ENCODE measurements around the gene BNIP5. TPM values are rescaled to one million over a fixed set of nuclear protein-coding genes. Genes with fewer than 3 reads are reported as not detected.
A peak's percentile ranks its signal among the peaks of the same experiment; 100 is the strongest.

The BNIP5 gene
- total RNA-seq, 1 experiment from 2014 or later = not detected

DNA sequence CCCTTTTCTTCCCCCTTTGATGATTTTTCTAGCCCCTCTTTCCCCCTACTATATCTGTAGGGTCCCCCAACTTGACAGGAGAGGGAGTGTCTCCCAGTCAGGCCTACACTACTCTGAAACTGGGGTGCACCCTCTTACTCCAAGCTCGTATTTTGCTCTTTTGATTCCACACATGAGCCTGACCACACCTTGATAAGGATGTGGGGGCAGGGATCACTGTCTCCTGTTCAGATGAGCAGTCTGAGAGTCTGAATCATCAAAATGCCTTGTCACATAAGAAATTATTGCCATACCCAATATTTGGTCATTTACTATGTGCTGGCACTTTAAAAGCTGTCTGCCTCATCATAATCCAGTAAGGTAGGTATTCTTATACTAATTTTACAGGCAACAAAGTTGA lies 50.9 kb downstream of the BNIP5 start:
- in situ Hi-C loops (cut with HindIII; ENCODE audit: low pct_unique_long_range_greater_than_20kb, low sequenced_read_pairs) = no loop called here
- no peak for DNase-seq (ENCODE audit: low read depth, low spot score)

DNA sequence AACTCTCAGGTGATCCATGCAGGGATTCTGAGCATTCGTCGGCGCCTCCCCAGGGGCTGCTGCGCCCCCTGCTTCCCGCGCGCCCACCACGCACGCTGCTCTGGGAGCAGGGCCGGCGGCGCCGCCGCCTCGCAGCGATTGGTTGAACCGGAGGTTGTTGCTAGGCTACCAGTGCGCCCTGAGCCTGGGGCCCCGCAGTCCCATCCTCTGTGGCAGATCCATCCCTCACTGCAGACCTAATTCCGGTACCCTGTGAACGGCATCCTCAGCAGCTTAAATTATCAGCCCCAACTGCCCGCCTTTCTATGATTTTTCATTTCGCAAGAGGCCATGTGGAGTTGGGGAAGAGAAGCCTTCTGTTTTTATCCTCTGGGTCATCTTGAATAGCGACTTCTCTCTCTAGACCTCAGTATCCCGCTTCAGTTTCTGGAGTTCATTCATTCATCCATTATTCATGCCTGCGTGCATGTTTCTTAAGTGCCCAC lies 51.5 kb downstream of the BNIP5 start:
- DNase-seq (ENCODE audit: low read depth, low spot score) = no peak

DNA sequence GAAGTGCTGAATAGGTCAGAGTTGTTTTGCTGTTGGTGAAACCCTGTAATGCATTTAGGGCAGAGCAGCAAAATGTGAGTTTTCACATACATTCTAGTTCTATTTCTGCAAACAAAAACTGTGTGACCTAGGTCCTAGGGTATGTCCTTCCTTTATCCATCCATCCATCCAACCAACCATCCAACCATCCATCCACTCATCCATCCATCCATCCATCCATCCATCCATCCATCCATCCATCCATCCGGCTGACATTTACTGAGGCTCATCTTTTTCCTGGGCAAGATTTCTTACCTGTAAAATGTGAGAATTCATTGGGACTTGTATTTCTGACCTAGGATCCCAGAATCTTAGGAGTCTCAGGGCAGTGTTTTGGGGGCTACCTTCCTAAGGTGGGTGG lies 52.3 kb downstream of the BNIP5 start:
- in situ Hi-C loops (cut with HindIII; ENCODE audit: low pct_unique_long_range_greater_than_20kb, low sequenced_read_pairs) = no loop called here
- DNase-seq (ENCODE audit: low read depth, low spot score) = no peak

More for the DNA sequence above, 51.5 kb downstream of the BNIP5 start:
- in situ Hi-C loops (cut with HindIII; ENCODE audit: low pct_unique_long_range_greater_than_20kb, low sequenced_read_pairs) = no loop called here

DNA sequence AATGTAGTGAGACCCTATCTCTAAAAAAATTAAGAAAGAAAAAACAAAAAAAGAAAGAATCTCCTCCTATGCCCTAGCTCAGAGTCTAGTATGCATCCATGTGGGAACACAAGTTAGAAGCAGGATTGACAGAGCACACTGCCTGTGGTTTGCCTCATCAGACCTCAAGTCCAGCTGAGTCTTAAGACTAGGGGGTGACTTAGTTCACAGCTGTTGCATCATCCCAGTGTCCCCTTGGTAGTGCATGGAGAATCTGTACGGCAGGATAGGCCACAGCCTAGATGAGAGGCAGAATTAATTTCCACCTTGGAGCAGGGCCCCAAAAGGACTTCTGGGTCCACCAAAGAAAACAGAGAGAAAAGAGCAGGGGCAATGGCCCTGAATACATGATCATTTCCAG lies 53.1 kb downstream of the BNIP5 start:
- in situ Hi-C loops (cut with HindIII; ENCODE audit: low pct_unique_long_range_greater_than_20kb, low sequenced_read_pairs) = no loop called here
- no peak for DNase-seq (ENCODE audit: low read depth, low spot score)

DNA sequence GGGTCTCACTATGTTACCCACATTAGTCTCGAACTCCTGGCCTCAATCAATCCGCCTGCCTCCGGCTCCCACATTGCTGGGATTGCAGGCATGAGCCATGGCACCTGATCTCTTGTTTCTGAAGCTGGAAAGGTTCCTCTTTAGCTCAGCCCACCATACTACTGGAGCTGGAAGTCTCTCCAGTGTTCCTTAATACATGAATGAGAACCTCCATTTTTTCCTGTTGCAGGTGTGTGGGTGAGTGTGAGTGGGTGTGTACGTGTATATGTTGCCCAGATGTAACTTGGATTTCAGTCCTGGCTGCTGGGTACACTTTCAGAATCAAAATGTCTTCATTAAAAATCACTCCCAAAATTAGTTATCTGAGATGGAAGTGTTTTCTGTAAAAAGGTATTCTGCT lies 55.7 kb downstream of the BNIP5 start:
- no peak for DNase-seq (ENCODE audit: low read depth, low spot score)
- in situ Hi-C loops (cut with HindIII; ENCODE audit: low pct_unique_long_range_greater_than_20kb, low sequenced_read_pairs) = no loop called here

DNA sequence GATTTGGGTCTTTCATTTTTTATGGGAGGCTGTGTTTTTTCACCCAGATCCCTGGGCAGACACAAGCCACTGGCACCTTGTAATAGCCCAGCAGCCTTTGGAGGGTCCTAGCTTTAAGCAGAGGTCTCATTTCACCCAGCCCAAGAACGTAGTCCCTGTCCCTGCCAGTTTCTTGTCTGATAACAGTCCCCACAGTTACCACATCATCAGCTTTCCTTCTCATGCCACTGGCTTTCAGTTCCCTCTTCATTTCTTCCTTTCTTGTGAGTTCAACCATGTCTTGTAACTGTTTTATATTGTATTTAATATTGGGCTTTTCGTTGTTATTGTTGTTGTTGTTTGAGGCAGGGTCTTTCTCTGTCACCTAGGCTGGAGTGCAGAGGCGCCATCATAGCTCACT lies 56.2 kb downstream of the BNIP5 start:
- DNase-seq (ENCODE audit: low read depth, low spot score) = no peak
- in situ Hi-C loops (cut with HindIII; ENCODE audit: low pct_unique_long_range_greater_than_20kb, low sequenced_read_pairs) = no loop called here

DNA sequence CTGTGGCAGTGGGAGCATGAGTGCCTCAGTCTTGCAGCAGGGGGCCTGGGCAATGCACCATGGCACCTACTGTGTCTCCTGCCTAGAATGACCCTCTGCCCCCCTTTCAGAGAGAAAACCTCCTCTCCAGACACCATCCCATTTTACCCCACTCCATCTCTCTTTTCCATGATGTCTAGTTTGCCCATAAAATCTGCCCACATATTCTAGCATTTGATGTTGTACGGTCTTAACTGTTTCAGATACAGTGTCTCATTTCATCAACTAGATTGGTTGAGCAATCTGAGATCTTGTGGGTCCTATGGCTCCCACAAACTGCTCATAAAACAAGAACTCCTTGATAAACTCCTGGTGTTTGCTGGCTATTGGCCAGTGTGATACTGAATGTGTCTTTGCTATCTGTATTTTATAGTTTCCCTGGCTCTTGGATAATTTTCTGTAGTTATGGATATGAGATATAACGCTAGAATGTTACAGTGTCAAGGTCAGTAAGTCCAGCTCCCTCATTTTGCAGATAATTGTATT lies 58.7 kb downstream of the BNIP5 start:
- in situ Hi-C loops (cut with HindIII; ENCODE audit: low pct_unique_long_range_greater_than_20kb, low sequenced_read_pairs) = no loop called here
- peak; percentile 8 for DNase-seq (ENCODE audit: low read depth, low spot score)

DNA sequence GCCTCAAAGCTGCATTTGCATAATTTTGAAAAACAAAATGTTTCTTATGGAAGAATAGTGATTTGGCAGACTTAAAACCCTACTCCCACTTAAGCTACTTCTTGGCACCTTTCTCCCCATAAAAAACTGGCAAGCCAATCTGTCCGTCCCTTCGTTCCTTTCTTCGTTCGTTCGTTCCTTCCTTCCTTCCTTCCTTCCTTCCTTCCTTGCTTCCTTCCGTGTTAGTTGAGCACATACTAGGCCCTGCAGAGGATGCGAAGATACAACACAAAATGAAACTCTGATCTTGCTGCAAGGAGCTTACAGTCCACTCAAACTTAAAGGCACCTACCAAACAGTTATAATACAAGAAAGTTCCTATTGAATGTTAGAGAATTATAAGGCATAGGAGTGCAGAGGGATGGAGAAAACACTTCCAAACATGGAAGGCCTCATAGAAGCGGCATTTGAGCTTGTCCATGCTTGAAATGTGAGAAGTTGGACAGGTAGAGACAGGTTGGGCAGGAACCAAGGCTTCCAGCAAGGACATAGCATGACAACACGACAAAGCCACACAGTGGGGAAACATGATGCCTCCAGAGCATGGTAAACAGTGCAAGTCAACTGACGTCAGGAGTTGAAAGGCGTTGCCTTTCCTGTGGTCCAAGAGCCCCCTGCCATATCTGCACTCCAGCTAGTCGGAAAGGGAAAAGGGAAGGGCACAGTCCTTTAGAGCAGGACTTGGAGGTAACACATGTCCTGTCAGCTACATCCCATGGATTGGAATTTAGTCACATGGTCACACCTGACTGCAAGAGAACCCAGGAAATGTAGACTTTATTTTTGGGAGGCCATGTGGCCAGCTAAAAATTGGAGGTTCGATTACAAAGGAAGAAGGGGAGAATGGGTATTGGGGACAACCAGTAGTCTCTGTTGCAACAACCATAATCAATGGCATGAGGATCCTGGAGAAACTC lies 59.8 kb downstream of the BNIP5 start:
- DNase-seq (ENCODE audit: low read depth, low spot score) = no peak
- in situ Hi-C loops (cut with HindIII; ENCODE audit: low pct_unique_long_range_greater_than_20kb, low sequenced_read_pairs) = no loop called here

DNA sequence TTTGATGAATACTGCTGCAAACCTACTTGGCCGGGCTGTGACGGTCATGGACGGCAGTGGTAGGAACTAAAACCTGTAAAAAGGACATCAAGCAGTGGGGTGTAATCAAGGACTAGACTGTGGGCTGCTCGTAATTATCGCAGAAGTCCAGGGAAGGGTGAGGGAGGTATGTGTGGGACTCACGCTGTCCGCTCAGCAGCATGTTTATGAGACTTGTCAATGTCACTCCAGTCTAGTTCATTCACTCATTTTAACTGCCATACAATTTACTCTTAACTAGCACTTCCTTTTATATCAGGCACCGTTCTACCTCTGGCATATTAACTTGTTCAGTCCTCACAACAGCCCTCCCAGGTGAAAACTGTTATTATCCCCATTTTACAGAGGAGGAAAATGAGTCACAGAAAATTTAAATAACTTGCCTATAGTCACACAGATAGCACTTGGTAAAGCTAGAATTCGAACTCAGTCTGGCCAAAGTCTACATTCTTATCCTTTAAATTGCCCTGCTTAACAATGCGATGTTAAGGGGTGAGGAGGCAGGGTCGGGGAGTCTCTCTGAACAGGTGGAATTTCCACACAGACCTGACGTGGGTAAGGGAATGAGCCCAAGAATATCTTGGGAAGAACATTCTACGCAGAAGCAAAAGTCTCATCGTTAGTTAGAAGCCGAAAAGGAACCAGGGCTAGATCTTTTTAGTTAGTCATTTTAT lies 62.7 kb downstream of the BNIP5 start:
- DNase-seq (ENCODE audit: low read depth, low spot score) = no peak
- in situ Hi-C loops (cut with HindIII; ENCODE audit: low pct_unique_long_range_greater_than_20kb, low sequenced_read_pairs) = no loop called here

DNA sequence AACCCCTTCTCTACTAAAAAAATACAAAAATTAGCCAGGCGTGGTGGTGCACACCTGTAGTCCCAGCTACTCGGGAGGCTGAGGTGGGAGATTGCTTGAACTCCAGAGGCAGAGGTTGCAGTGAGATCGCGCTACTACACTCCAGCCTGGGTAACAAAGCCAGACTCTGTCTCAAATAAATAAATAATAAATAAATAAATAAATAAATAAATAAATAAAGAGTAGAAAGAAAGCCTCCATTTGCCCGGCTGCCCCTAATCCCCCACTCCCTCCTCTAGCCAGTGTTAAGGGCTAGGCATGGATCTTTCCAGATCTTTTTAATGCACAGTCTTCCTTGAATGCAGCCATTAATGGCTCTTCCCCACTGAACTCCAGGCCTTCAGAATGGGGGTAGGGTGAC lies 63.6 kb downstream of the BNIP5 start:
- in situ Hi-C loops (cut with HindIII; ENCODE audit: low pct_unique_long_range_greater_than_20kb, low sequenced_read_pairs) = no loop called here
- DNase-seq (ENCODE audit: low read depth, low spot score) = no peak

DNA sequence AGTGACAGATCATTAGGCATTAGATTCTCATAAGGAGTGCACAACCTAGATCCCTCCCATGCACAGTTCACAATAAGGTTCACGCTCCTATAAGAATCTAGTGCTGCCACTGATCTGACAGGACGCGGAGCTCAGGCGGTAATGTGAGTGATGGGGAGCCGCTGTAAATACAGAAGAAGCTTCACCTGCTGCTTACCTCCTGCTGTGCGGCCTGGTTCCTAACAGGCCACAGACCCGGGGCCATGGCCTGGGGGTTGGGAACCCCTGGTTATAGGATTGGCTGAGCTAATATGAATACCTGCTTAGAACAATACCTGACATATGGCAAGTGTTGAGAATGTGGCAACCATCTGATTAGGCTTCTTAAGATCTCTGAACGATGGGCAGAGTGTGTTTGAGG lies 64.5 kb downstream of the BNIP5 start:
- in situ Hi-C loops (cut with HindIII; ENCODE audit: low pct_unique_long_range_greater_than_20kb, low sequenced_read_pairs) = no loop called here
- DNase-seq (ENCODE audit: low read depth, low spot score) = no peak

DNA sequence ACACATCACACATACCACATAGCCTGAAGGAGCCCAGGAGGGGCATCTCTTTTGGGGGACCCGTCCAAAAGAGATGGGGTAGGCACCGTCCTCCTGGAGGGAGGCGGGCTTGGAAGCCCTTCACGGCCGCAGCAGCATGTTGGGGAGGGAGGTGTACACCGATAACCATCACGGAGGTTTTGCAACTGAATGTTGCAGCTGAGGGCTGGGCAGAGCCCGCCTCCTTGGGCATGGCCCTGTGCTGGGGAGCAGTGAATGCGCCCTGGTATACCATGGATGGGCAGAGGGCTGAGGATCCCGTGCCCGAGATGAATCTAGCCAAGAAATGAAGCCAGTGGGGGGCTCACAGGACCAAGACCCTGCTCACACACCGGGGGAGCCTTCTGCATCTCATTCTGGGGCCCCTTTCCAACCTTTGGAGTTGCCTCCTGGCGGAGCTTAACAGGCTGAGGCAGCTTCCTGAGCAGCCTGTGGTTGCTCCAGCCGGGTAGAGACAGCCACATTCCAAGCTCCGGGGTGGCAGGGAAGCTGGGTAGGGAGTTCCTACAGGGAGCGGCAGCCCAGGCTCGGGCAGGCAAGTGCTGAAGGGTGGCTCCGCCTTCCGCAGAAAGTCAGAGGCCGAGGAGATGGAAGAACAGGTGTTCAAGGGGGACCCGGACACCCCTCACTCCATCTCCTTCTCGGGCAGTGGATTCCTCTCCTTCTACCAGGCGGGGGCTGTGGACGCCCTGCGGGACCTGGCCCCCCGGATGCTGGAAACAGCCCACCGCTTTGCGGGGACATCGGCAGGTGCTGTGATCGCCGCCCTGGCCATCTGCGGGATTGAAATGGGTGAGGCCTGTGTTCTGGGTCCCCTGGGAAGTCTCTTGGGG lies 66.6 kb downstream of the BNIP5 start, which contains the start of gene PNPLA1:
Gene PNPLA1, plus strand, starts transcription at position 227 of the 872 bp plus-strand sequence. Its CDS starts 400 bp downstream, at position 627.
- in situ Hi-C loops (cut with HindIII; ENCODE audit: low pct_unique_long_range_greater_than_20kb, low sequenced_read_pairs) = no loop called here
- DNase-seq (ENCODE audit: low read depth, low spot score) = no peak

DNA sequence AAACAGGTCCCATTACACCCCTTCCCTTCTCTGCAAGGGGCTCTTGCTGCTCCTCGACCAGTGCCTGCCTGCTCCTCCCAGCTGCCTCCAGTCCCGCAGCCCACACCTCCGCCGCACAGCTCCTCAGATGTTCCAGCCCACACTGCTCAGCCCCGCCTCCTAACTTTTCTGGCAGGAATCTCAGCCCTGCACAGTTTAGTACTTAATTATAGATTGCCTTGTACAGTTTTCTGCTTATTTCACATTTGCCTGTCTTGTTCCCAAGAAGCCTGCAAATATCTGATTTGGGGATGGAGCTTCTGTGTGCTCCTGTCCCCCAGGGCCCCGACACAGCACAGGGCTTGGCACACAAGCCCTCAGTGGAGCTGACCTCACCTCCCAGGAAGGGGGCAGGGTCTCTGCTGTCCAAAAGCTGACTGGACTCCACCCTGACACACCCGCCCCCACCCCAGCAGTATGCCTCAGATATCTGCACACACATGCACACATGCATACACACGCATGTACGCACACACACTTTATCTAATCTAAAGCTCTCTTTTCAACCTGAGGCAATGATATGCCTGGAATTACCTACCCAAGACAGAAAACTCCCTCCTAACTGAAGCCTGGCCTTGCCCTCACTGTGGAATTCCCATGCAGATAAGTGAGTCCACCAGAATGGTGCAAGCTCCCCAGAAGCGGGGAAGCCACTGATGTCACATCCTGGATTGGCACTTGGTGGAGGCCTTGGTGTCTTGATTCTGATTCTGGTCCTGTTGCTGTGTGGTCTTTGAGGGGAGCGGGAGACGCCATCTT lies 68.0 kb downstream of the BNIP5 start:
- DNase-seq (ENCODE audit: low read depth, low spot score) = no peak
- in situ Hi-C loops (cut with HindIII; ENCODE audit: low pct_unique_long_range_greater_than_20kb, low sequenced_read_pairs) = no loop called here

DNA sequence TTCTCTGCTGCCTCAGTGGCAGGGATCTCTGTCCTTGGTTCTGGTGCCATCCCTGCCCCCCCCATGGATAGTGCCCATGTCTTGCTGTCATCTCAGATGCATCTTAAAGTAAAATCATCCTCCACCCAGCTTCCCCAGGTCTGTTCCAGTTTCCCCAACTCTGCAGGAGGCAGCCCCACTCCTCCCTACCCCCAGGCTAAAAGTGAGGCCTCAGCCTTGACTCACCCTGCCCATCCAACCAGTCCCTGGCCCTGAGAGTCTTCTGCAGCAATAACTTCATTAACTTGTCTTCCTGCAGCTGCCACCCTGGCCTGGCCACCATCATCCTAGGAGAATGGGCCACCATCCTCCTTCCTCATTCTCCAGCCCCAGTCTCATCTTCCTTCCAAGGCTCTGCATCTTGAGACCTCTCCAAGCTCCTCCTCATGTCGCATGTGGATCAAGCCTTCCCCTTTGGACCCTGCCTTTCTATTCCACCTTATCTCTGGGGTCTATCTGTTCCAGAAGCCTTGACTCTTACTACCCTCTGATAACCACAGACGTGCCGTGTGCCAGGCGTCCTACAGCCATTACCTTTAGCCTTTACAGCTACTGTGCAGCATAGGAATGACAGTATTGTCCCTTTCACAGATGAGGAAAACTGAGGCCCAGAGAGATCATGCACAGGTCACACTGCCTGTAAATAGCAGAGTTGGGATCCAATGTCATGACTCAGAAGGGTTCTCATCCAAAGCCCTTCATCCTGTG lies 68.8 kb downstream of the BNIP5 start:
- in situ Hi-C loops (cut with HindIII; ENCODE audit: low pct_unique_long_range_greater_than_20kb, low sequenced_read_pairs) = no loop called here
- DNase-seq (ENCODE audit: low read depth, low spot score) = no peak

DNA sequence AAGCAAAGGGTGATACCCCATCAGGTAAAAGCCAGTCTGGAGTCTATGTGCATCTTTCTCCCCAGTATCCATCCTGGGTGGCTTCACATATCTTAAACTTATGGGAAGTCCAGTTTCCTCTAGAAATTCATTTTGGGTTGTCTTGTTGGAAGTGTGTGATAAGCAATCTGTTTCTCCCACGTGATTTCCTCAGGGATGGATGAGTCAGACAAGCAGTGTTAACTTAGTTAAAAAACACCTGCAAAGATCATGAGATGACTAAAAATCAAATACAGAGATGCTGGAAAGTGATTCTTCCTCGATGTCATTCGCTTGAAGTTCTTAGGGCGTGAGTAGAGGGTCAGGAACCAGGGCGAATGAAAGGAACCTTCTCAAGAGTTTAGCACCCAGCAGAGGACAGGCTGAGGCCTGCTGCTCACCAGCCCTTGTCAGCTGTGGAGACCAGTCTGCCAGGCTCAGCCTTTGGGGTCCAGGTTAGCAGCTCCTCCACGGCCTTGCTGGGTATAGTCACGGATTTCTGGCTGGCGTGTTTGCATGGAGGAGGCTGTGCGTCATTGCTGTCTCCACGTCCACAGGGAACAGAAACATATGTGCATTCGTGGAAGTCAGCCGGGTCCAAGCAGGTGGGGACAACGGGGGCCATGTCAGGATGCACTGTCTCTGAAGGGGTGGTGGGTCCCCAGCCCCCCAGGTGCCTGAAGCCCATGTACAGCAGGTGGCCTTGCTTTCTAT lies 69.6 kb downstream of the BNIP5 start:
- in situ Hi-C loops (cut with HindIII; ENCODE audit: low pct_unique_long_range_greater_than_20kb, low sequenced_read_pairs) = no loop called here
- DNase-seq (ENCODE audit: low read depth, low spot score) = no peak
